ENCODE results near the gene TEX2.
"Not testable (repeated sequence)": the region's sequence is repeated elsewhere in the genome, so short reads cannot be mapped to it uniquely, and the experiment has no call there.

TEX2 gene

GRCh38 chr17:64183815-64184214, 79.2 kb downstream of the TEX2 start:
- ChIA-PET POLR2A (interaction anchor here (1.1 kb wide), 1 partner anchor 19 kb away, joined by 3 read pairs; no protein-coding TSS in a partner anchor), CTCF (interaction anchor here (1.5 kb wide), 1 partner anchor 50 kb away, joined by 3 read pairs; no protein-coding TSS in a partner anchor)
- no peak for TF ChIP-seq CTCF (IDR thresholded peaks at IDR 0.05; ENCODE audit: insufficient read depth, low read length, missing control alignments)
- DNase-seq (ENCODE audit: low read depth, low spot score), result no peak
- no peak overlapping the region for H3K4me3 ChIP-seq (ENCODE audit: low read depth, low read length)

GRCh38 chr17:64182325-64183012, 80.6 kb downstream of the TEX2 start:
- POLR2A ChIA-PET, result interaction anchor here (0.6 kb wide), 1 partner anchor 90 kb away, joined by 3 read pairs; no protein-coding TSS in a partner anchor

GRCh38 chr17:64180089-64181073, 82.7 kb downstream of the TEX2 start:
- ChIA-PET POLR2A (no interaction called here), CTCF (interaction anchor here (0.6 to 1.5 kb wide), 5 partner anchors 9 to 109 kb away, joined by 3 read pairs; no protein-coding TSS in a partner anchor)
- H3K4me3 ChIP-seq (ENCODE audit: low read depth, low read length), result no peak overlapping the region
- TF ChIP-seq CTCF (IDR thresholded peaks at IDR 0.05; ENCODE audit: insufficient read depth, low read length, missing control alignments), result no peak
- DNase-seq (ENCODE audit: low read depth, low spot score), result no peak

More at GRCh38 chr17:64182325-64183012, 80.6 kb downstream of the TEX2 start:
- H3K4me3 ChIP-seq (ENCODE audit: low read depth, low read length), result no peak overlapping the region
- CTCF ChIA-PET, result no interaction called here
- TF ChIP-seq CTCF (IDR thresholded peaks at IDR 0.05; ENCODE audit: insufficient read depth, low read length, missing control alignments), result no peak
- DNase-seq (ENCODE audit: low read depth, low spot score), result no peak

- DNase-seq (ENCODE audit: low read depth, low spot score); H3K4me3 ChIP-seq (ENCODE audit: low read depth, low read length): not testable (repeated sequence)
- CTCF ChIA-PET, result interaction anchor here (1.0 to 1.1 kb wide), 2 partner anchors 19 to 112 kb away, joined by 3 to 4 read pairs; no protein-coding TSS in a partner anchor
- POLR2A ChIA-PET, result interaction anchor here (1.3 kb wide), 1 partner anchor 33 kb away, joined by 3 read pairs; no protein-coding TSS in a partner anchor
Observed at GRCh38 chr17:64179024-64179423, 84.0 kb downstream of the TEX2 start.

GRCh38 chr17:64178011-64178825, 84.8 kb downstream of the TEX2 start:
- TF ChIP-seq CTCF (IDR thresholded peaks at IDR 0.05; ENCODE audit: insufficient read depth, low read length, missing control alignments), result no peak
- H3K4me3 ChIP-seq (ENCODE audit: low read depth, low read length), result no peak overlapping the region
- POLR2A ChIA-PET, result interaction anchor here (1.3 kb wide), 1 partner anchor 34 kb away, joined by 3 read pairs; no protein-coding TSS in a partner anchor
- DNase-seq (ENCODE audit: low read depth, low spot score), result no peak
- CTCF ChIA-PET, result interaction anchor here (1.0 kb wide), 2 partner anchors 20 to 104 kb away, joined by 3 to 4 read pairs; no protein-coding TSS in a partner anchor
